Endometrial microvascular endothelial cells (primary cell): ENCODE results near the gene LYSMD3. TPM values are rescaled to one million over a fixed set of nuclear protein-coding genes. Genes with fewer than 3 reads are reported as not detected.
"Not testable (repeated sequence)": the region's sequence is repeated elsewhere in the genome, so short reads cannot be mapped to it uniquely, and the experiment has no call there.

Source experiments
- in situ Hi-C: cut with HindIII; loops from 2 replicates; pipeline ENCODE4 v1.10.0; 2017; ENCODE audit warnings: low sequenced_read_pairs, low pct_unique_long_range_greater_than_20kb; ENCODE audit errors: inconsistent ontology term
- total RNA-seq: library from RNA; depleted of rRNA; stranded (reverse); fragments of >200 nt; gene quantifications from one replicate; pipeline ENCODE4 v1.2.3, GENCODE V29; 2015; ENCODE audit errors: inconsistent ontology term

LYSMD3 gene
- total RNA-seq = 20.3 TPM

DNA sequence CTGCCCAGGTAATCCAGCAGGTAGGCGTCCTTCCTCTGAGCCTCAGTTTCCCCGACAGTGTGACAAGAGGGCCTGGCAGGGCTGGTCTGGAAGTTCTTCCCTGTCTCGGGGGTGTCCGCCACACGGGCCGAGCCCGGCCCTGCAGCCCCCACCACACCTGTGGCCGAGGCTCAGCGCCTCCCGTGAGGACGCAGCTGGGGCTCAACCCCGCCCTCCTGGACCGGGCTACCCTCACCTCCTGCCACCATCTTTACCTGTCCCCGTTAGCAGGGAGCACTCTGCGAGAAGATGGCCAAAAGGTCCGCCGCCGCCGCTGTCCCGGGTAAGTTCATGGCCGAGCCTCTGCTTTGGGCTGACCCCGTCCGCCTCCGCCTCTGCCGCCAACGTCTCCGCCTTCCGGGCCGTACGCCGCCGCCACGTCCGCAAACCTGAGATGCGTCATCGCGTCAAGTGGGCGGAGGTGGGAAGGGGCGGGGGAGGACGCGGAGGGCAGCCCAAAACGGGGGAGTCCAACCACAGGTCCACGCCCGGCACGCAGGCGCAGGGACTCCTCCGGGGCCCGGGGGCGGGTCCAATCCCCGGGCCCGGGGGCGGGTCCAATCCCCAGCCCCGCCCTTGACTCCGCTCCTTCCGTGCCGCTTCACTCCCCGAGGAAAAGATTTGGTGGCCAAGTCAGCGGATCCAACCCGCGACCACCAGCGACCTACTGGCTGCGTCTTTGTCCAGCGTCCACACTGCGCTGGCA lies at the start of gene LYSMD3:
Gene LYSMD3 (minus strand): TSS at position 391 of the 745 bp plus-strand sequence. CDS start 4,295 bp downstream, outside the sequence.
- in situ Hi-C loops = no loop called here

DNA sequence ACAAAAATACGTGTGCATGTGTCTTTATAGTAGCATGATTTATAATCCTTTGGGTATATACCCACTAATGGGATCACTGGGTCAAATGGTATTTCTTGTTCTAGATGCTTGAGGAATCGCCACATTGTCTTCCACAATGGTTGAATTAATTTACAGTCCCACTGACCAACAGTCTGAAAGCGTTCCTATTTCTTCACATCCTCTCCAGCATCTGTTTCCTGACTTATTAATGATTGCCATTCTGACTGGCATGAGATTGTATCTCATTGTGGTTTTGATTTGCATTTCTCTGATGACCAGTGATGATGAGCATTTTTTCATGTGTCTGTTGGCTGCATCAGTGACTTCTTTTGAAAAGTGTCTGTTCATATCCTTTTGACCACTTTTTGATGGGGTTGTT lies 47.2 kb upstream of the LYSMD3 start:
- in situ Hi-C loops = not testable (repeated sequence)

- in situ Hi-C loops = no loop called here
Observed at GRCh38 chr5:90575712-90576111, 46.3 kb upstream of the LYSMD3 start.

GRCh38 chr5:90571147-90571773 lies 41.9 kb upstream of the LYSMD3 start:
- in situ Hi-C loops = no loop called here

DNA sequence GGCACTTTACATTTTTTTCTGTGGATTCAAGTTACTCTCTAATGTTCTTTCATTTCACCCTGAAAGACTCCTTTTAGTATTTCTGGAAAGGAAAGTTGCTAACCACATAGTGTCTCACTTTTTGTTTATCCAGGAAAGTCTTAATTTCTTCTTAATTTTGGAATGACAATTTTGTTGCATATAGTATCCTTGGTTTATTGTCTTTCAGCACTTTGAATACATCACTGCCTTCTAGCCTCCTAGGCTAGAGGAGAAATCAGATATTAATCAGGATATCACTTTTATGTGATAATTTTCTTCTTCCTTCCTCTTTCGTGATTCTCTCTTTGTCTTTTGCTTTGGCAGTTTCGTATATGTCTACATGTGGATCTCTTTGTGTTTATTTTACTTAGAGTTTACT lies 40.6 kb upstream of the LYSMD3 start:
- in situ Hi-C loops = no loop called here

- in situ Hi-C loops = no loop called here
Observed at GRCh38 chr5:90569084-90569483, 39.7 kb upstream of the LYSMD3 start.

DNA sequence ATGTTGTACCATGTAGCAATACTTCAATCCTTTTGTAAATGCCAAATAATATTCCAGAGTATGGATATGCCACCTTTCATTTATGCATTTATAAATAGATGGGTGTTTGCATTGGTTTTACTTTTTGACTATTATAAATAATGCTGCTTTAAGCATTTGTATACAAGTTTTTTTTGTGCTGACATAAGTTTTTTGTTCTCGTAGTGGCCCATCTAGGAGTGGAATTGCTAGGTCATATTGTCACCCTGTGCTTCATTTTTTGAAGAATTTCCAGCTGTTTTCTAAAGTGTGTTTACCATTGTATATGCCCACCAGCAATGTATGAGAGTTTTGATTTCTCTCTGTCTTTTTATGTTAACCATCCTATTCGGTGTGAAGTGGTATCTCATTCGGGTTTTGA lies 36.1 kb upstream of the LYSMD3 start:
- in situ Hi-C loops = no loop called here

- in situ Hi-C loops = no loop called here
Observed at GRCh38 chr5:90563108-90563507, 33.7 kb upstream of the LYSMD3 start.

GRCh38 chr5:90562341-90562740 lies 33.0 kb upstream of the LYSMD3 start:
- in situ Hi-C loops = no loop called here

DNA sequence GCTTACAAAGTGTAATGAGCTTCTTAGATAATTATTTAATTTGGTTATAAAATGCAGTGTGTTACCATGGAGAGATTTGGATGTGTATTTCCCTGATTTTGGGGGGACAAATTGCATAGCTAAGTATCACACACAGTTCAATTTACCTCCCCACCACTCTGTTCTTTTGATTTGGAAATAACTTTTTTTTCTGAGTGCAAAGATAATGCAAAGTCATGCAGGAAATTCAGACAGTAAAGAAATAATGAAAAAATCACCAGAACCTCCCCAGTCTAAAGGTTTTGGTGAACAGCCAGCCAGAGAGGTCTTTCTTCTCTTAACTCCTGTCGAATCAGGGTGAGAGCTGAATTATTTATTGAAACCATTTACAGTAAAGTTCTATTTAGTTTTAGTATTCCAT lies 32.4 kb upstream of the LYSMD3 start:
- in situ Hi-C loops = no loop called here

DNA sequence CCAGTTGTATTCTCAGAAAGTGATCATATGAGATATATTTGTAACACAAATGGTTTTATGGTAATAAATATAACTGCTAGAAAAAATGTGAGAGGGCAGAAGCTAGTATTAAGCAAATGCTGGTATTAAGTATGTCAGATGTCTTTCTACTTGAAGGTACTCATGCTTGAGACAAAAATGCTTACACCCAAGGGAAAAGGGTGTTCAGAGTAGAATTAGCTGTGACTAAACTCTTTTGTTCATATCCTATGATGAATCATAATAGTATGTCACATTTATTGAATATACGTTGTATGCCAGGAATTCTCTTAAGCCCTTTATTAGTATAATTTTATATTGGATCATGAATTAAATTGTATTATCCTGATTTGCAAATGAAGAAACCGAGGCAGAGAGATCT lies 31.4 kb upstream of the LYSMD3 start:
- in situ Hi-C loops = no loop called here

DNA sequence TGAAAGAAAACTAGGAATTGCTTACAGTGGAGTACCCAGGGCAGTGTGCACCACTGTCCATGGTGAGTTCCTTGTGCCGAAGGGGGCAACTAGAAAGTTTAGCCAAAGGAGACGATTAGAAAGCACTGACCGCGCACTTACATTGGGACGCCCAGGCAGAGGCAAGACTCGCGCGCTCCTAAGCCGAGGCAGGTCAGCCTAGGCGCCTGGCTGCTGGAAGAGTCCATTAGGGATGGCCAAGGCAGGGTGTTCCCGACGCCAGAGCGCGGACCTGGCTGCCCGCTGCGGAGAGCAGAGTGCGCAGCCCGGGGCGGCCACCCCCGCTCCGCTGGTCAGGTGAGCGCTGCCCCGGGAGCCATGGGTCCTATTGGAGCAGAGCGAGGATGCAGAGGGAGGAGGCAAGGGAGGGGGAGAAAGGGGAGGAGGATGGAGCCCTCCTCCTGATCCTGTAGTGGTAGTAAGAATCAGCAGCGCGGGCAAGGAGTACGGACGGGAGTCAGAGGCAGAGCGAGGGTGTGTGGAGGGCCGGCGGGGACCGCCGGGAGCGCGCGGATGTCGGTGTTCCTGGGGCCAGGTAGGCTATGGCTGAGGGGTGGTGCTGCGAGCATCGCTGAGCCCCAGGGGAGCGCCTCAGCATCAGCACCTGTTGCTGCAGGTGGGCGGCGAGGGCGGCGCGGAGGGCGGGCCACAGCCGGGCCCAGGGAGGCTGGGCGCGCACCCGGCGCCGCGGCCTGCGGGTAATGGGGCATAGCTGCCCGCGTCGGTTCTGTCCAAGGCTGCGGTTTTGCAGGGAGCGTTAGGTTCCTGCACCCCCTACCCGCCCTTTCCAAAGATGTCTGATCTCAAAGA lies 29.2 kb upstream of the LYSMD3 start, which contains the start of gene ADGRV1:
Gene ADGRV1 (plus strand): TSS at position 454 of the 849 bp plus-strand sequence. CDS start 99 bp downstream, at position 553.
- in situ Hi-C loops = no loop called here

DNA sequence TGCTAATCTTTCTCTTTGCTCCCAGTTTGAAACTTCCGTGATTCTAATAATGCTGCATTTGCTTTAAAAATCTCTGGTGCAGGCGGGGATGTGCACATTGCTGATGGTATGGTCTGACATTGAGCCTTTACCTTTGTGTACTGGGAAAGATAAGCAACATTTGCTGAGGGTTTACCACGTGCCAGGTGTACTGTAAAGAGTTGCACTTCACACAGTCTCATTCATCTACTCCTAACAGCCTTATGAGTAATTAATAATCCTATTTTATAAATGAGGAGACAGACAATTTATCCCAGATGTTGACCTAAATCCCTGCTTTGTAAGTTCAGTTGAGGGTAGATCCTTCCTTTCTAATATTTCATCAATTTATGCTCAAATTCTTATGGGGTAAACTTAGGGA lies 28.5 kb upstream of the LYSMD3 start:
- in situ Hi-C loops = no loop called here

DNA sequence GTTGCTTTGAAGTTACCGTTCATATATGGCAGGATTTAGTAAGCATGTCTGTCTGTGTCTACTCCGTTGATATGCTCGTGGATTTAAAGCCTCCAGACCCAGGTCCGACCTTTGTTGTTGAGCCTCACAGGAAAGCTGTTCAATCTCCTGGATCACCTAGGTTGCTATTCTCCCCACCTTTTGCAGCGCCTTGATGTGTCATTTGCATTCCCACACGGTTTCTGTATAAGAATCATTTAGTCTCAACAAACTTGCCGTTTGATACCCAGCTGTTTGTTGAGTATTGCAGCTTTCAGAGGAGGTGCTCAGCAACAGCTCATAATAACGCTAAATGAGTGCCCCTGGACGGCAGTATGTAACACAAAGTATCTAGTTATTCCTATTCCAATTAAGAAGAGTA lies 28.0 kb upstream of the LYSMD3 start:
- in situ Hi-C loops = no loop called here

DNA sequence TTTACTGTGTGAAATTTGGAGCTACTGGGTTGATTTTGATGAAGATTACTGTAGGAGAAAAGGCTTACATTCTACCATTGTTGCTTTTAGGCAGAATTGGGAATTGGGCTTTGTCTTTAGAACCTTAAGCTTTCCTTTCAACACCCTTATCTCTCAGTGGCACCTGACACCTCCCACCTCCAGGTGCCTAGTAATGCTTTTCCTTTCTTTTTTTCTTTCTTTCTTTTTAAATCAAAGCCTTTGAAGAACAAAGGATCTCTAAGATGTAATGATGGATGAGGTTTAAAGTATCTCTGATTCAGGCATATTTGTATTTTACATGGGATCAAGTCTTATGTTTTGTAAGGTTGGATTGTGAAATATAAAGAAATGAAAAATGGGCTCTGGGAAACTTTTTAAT lies 26.3 kb upstream of the LYSMD3 start:
- in situ Hi-C loops = no loop called here

DNA sequence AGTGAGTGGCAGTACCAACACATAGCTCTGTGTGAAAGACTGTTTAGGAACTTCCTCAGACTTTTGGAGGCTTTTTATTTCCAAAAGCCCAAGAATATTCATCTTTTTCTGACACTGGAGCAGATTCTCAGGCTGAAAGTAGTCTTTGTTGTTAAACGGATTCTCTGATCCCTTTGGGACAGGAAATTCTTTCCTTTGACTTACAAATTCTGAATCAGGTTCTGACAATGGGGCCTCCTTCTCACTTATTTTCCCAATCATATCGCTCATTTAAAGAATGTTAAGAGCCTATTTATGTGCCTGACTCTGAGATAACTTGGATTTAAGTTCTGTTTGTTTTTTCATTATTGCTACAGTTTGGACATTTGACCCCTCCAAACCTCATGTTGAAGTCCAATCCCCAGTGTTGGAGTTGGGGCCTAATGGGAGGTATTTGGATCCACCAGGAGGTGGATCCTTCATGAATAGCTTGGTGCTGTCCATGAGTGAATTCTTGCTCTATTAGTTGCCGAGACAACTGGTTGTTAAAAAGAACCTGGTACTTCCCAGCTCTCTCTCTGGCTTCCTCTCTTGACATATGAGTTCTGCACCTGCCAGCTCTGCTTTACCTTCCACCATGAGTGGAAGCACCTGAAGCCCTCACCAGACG lies 25.1 kb upstream of the LYSMD3 start:
- in situ Hi-C loops = no loop called here

GRCh38 chr5:90553711-90554110 lies 24.3 kb upstream of the LYSMD3 start:
- in situ Hi-C loops = no loop called here

GRCh38 chr5:90551376-90551775 lies 22.0 kb upstream of the LYSMD3 start:
- in situ Hi-C loops = no loop called here

DNA sequence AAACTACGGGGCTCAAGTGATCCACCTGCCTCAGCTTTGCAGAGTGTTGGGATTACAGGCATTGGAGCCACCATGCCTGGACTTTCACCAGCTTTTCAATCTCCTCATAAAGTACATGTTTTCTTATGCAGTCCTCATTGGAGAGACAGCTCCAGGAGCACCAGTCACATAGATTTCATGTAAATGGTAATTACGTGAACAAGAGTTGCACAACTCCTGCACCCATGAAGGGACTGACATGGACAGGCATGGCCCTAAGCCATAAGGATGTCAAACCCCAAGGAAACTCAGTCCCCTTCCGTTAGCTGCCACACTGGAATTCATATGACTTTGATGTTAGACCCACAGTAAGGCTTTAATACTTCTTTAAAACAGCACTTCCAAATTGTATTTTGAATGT lies 21.6 kb upstream of the LYSMD3 start:
- in situ Hi-C loops = no loop called here
